ENCODE results near the gene LRRC42.

LRRC42 gene

GRCh38 chr1:53946252-53947171 is at the start of gene LRRC42:
TSS of gene LRRC42 (plus strand) at chr1:53946350. CDS start at chr1:53952000, 5,650 bp downstream.
- DNase-seq, result no peak

- DNase-seq, result no peak
Observed at GRCh38 chr1:53896635-53897229, 49.4 kb upstream of the LRRC42 start.

- no peak for DNase-seq
Observed at GRCh38 chr1:53899206-53899628, 46.9 kb upstream of the LRRC42 start.

GRCh38 chr1:53899708-53900107 is 46.4 kb upstream of the LRRC42 start:
- DNase-seq, result no peak

GRCh38 chr1:53902235-53903138 is 43.7 kb upstream of the LRRC42 start:
- no peak for DNase-seq

DNA sequence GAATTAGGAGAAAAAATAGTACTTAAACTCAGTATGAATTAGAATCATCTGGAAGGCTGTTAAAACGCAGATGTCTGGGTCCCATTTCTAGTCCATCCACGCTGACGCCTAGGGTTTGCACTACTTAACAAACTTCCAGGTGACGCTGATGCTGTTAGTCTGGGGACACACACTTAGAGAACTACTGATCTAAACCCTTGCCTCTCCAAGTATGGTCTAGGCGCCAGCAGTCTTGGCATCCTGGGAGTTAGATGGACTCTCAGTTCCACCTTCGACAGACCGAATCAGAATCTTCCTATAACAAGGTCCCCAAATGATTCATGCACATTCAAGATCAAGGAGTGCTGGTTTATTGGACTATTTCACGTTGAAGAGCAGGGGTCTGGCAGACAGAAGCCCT is 40.6 kb upstream of the LRRC42 start:
- DNase-seq, result no peak

GRCh38 chr1:53906121-53906520 is 40.0 kb upstream of the LRRC42 start:
- DNase-seq, result no peak

DNA sequence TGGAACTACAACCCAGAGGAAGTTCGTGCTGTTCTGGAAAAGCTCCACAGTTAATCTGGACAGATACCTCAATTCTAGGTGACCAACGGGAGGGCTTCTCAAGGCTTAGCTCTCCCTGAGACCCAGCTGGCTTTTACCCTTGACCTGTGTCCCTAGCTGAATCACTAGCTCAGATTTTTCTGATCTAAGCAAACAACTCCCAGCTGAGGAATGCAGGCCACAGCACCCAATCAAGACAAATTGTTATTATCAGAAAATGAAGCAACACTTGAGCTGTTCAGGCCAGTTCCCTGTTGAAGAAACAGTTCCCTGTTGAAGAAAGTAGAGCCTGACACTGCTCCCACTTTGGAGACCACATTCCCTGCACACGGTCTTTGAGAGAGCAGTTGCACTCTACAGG is 36.2 kb upstream of the LRRC42 start:
- no peak for DNase-seq

DNA sequence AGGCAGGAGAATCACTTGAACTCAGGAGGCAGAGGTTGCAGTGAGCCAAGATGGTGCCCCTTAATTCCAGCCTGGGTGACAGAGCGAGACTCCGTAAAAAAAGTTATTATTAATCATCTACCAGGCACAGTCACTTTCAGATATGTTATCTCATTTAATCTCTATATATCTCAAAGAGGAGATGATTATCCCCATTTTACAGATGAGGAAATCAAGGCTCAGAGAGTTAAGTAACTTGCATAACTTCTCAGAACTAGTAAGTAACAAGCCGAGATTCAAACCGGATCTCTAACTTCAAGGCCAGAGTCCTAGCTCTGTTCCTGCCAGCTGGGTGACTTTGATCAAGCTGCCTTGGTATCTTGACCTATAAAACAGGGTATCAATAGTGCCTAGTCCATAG is 34.7 kb upstream of the LRRC42 start:
- no peak for DNase-seq

GRCh38 chr1:53913352-53914033 is 32.7 kb upstream of the LRRC42 start:
- DNase-seq, result no peak

GRCh38 chr1:53918343-53918742 is 27.8 kb upstream of the LRRC42 start:
- no peak for DNase-seq

DNA sequence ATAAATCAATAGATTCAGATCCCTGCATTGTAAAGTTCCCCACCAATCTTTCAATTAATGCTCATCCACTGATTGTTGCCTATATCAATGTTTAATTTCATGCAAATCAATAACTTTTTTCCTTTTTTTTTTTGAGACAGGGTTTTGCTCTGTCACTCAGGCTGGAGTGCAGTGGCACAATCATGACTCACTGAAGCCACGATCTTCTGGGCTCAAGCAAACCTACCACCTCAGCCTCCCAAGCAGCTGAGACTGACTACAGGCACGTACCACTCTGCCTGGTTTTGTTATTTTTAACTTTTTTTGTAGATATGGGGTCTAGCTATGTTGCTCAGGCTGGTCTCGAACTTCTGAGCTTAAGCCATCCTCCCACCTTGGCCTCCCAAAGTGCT is 26.5 kb upstream of the LRRC42 start:
- DNase-seq, result no peak

DNA sequence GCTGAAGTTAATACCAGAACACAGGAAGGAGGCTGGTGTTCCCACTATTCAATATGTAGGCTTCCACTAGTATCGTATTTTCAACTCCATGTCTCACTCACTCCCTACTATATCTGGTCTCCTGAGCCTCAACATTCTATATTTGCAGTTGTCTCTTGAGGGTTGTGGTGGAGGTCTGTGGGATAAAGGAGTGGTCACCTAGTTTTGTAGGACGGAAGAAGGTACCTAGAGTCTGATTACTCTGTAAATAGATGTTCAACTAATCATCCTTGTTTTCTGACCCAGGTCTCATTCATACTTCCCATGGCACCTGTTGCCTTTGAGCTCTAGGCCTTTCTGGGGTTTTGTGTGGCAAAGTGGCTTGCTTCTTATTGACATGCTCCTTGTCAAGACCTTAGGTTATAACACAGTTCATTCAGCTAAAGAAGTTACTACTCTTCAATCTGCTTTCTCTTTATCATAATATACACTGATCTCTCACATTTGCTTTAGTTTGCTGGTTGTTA is 18.7 kb upstream of the LRRC42 start:
- no peak for DNase-seq

DNA sequence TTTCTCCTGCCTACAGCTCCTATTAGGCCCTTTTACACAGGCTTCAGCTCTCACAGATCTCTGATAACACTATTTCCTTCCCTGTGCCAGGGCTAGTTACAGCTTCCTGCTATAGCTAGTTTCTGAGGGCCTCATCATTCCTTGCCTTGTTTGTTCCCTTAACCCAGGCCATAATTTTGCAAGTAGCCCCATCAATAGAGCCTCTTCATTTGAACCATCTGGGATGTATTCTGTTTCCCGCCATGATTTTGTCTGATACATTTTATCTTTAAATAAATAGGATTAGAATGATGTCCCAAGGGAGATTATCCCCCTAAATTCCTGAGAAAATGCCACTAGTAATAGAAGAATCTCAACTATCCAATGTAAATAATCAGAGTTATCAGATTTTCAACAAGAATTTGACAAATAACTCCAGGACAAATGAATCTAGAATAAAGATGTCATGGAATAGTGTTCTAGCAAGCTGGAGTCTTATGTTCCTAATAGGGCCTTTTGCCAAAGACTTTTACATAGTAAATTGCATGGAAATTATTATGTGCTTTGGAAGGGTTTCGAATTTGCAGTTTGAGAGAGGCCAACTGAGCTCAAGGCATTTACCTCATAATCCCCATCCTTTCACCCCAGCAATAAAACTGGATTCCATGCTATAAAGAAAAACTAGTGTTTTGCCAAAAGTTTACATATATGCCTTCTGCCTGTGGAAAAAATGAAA is 16.7 kb upstream of the LRRC42 start:
- DNase-seq, result no peak

- DNase-seq, result no peak
Observed at GRCh38 chr1:53930932-53931331, 15.2 kb upstream of the LRRC42 start.

DNA sequence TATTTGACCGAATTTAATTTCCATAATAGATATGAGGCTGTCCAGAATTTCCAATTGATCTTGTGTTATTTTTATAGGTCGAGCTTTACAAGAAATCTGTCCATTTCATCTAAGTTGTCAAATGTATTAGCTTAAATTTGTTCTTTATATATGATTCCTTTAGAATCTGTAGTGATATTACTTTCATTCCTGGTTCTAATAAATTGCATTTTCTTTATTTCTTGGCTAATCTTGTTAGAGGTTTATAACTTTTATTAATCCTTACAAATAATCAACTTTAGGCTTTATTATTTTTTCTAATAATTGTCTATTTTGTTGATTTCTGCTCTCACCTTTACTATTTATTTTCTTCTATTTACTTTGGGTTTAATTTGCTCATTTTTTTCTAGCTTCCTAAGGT is 14.6 kb upstream of the LRRC42 start:
- DNase-seq, result no peak

- no peak for DNase-seq
Observed at GRCh38 chr1:53934170-53934765, 11.9 kb upstream of the LRRC42 start.

DNA sequence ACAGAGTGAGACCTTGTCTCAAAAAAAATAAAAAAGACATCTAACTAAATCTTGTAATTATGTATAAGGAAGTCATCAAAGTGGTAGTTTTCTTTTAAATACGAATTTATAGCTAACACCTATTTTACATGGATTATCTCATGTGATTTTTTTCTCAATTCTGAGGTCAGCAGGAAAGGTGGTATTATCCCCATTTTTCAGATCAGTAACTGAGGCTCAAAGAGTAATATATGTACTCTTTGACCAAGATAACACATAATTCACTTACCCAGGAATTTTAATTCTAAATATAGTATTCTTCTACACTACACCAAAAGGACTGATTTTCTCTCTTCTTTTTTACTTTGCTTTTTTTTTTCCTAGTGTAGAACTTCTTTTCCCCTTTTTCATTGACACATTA is 9.7 kb upstream of the LRRC42 start:
- no peak for DNase-seq

- no peak for DNase-seq
Observed at GRCh38 chr1:53938136-53938830, 7.9 kb upstream of the LRRC42 start.

GRCh38 chr1:53942127-53942957 is 3.8 kb upstream of the LRRC42 start:
- DNase-seq, result no peak

Data from CD4-positive, alpha-beta T cell treated with Interleukin-12 subunit alpha and Interleukin-12 subunit beta, for 1 hour (primary cell).